Mesothelial cell of epicardium (in vitro differentiated cells): Measurements from ENCODE around the gene CFAP251. TPM values are rescaled to one million over a fixed set of nuclear protein-coding genes. Genes with fewer than 3 reads are reported as not detected.

Experiments
- DNase-seq, 2 experiments: peaks; one replicate each; pipeline ENCODE4 v3.0.0; 2021; ENCODE audit warnings: low spot score in 2 of 2; ENCODE audit not compliant: unreplicated experiment in 2 of 2
- H3K27ac Mint-ChIP-seq: 2 replicates; pipeline ENCODE4 v1.8.0; 2021; ENCODE audit warnings: mixed read lengths
- H3K27me3 Mint-ChIP-seq: 2 replicates; pipeline ENCODE4 v1.8.0; 2021; ENCODE audit warnings: low read depth, mixed read lengths
- H3K36me3 Mint-ChIP-seq: 2 replicates; pipeline ENCODE4 v1.8.0; 2021; ENCODE audit warnings: mixed read lengths
- H3K4me1 Mint-ChIP-seq: 2 replicates; pipeline ENCODE4 v1.8.0; 2021; ENCODE audit warnings: mixed read lengths
- H3K4me3 Mint-ChIP-seq: 2 replicates; pipeline ENCODE4 v1.8.0; 2021; ENCODE audit warnings: mild to moderate bottlenecking, moderate library complexity, mixed read lengths
- H3K9me3 Mint-ChIP-seq: 2 replicates; pipeline ENCODE4 v1.8.0; 2021; ENCODE audit warnings: mixed read lengths
- total RNA-seq: library from RNA; stranded (reverse); gene quantifications from 3 replicates; pipeline ENCODE4 v1.2.1, GENCODE V29; 2021
- TF ChIP-seq, protein P1 (sequence below): fragments of 200-600 bp; sonication (generic); IDR thresholded peaks from one replicate; pipeline ENCODE4 v1.5.0; 2021; ENCODE audit warnings: antibody characterized with exemption; ENCODE audit not compliant: unreplicated experiment

Gene CFAP251
- total RNA-seq, 1 donor from 2014 or later: 6.9 TPM

DNA sequence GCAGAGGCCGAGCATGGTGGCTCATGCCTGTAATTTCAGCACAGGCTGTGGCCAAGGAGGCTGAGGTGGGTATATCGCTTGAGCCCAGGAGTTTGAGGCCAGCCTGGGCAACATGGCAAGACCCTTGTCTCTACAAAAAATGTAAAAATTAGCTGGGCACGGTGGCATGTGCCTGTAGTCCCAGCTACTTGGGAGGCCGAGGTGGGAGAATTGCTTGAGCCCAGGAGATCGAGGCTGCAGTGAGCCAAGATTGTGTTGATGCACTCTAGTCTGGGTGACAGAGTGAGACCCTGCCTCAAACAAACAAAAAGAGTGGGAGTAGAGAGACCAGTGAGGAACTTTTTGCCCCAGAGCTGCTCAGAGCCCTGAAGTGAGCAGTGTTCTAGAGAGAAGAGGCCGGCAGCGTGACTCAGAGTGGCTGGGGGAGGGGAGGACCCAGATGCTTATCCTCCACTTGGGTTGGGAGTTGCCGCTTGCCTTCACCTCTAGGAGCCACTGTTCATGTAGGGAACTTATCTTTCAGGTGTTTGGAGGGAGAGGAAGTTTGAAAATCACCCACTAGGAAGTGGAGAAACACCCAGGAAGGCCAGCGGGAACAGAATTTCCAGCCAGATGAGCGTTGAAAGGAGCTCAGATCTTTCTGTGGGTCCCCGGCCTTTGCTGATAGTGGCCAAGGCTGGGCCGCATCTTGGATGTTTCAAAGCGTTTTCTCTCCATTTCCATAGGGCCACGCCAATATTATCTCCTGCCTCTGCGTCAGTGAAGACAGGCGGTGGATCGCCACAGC is 15.3 kb downstream of the CFAP251 start:
- DNase-seq: no peak
- TF ChIP-seq, protein P1, sequence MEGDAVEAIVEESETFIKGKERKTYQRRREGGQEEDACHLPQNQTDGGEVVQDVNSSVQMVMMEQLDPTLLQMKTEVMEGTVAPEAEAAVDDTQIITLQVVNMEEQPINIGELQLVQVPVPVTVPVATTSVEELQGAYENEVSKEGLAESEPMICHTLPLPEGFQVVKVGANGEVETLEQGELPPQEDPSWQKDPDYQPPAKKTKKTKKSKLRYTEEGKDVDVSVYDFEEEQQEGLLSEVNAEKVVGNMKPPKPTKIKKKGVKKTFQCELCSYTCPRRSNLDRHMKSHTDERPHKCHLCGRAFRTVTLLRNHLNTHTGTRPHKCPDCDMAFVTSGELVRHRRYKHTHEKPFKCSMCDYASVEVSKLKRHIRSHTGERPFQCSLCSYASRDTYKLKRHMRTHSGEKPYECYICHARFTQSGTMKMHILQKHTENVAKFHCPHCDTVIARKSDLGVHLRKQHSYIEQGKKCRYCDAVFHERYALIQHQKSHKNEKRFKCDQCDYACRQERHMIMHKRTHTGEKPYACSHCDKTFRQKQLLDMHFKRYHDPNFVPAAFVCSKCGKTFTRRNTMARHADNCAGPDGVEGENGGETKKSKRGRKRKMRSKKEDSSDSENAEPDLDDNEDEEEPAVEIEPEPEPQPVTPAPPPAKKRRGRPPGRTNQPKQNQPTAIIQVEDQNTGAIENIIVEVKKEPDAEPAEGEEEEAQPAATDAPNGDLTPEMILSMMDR: no peak
- Mint-ChIP-seq H3K27me3 (no peaks in the 10 kb centered on the region), H3K9me3 (peaks cover 4% of the 10 kb centered on the region), H3K4me3 (no peak overlapping the region), H3K4me1 (peaks cover 5% of the 10 kb centered on the region), H3K27ac (no peak overlapping the region), H3K36me3 (peaks cover 13% of the 10 kb centered on the region)

DNA sequence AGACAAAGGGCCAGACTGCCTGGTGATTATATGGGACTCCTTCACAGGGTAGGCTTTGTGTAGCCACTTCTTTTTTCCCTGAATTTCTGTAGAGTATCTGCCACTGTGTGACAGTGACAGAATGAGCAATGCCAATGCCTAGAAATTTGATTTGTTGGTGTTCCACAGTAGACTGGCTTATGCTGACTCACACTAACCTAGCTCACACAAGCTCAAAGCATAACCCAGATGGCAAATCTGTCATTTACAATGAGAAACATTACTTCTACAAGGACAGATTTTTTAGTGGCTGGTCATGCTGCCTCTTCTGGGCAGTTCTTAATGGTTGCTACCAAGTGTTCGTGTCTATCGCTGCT is 15.9 kb downstream of the CFAP251 start:
- no peak for DNase-seq
- no peak overlapping the region for H3K27ac Mint-ChIP-seq
- H3K9me3 Mint-ChIP-seq: peaks cover 4% of the 10 kb centered on the region
- peaks cover 5% of the 10 kb centered on the region for H3K4me1 Mint-ChIP-seq
- H3K4me3 Mint-ChIP-seq: no peak overlapping the region
- H3K27me3 Mint-ChIP-seq: no peaks in the 10 kb centered on the region
- peaks cover 13% of the 10 kb centered on the region for H3K36me3 Mint-ChIP-seq
- TF ChIP-seq, protein P1: no peak

- H3K27ac Mint-ChIP-seq: no peak overlapping the region
- H3K4me3 Mint-ChIP-seq: no peak overlapping the region
- no peaks in the 10 kb centered on the region for H3K27me3 Mint-ChIP-seq
- peaks cover 4% of the 10 kb centered on the region for H3K9me3 Mint-ChIP-seq
- no peak for DNase-seq
- TF ChIP-seq, protein P1: no peak
- H3K36me3 Mint-ChIP-seq: peaks cover 13% of the 10 kb centered on the region
- H3K4me1 Mint-ChIP-seq: no peaks in the 10 kb centered on the region
These were observed 19.3 kb downstream of the CFAP251 start for GRCh38 chr12:121937654-121938053.

- Mint-ChIP-seq H3K27ac (no peak overlapping the region), H3K4me3 (no peak overlapping the region), H3K4me1 (no peaks in the 10 kb centered on the region), H3K9me3 (peaks cover 4% of the 10 kb centered on the region), H3K27me3 (no peaks in the 10 kb centered on the region), H3K36me3 (peaks cover 14% of the 10 kb centered on the region)
- DNase-seq: no peak
- TF ChIP-seq, protein P1: no peak
These were observed 20.8 kb downstream of the CFAP251 start for GRCh38 chr12:121939186-121939585.

DNA sequence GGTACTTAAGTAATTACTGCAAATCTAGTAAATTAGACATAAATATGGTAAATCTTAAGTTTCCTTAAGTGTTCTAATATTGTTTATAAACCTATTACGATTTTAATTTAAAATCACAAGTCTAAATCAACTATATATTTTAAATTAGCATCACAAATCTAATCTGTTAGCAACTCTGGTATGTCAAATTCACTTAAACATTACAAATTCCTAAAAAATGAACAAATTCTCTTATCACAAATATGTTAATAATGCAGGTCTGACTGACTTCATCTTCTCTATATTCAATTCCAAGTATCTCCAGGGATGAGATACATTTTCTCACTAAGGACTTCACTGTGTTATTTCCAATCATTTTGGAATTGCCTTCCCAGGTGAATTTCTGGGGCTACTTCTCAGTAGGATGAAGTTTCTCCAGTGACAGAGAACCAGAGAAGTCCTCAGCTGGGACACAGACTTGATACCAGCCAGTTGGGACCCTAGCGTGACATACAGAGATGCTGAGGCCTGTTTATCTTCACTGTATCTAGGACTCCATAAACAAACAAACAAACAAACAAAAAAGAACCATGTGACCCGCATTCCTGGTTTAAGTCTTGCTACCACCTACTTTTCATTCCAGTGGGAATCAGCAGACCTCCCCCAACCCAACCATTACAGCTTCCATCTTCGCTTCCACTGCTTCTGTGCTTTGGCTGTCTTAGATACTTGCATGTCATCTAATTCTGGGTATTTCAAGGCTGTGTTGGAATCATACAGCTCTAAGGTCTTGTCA is 21.8 kb downstream of the CFAP251 start:
- Mint-ChIP-seq H3K27me3 (no peaks in the 10 kb centered on the region), H3K36me3 (peaks cover 20% of the 10 kb centered on the region), H3K27ac (no peak overlapping the region), H3K4me1 (no peaks in the 10 kb centered on the region), H3K4me3 (no peak overlapping the region), H3K9me3 (peaks cover 4% of the 10 kb centered on the region)
- TF ChIP-seq, protein P1: no peak
- no peak for DNase-seq
